ENCODE measurements around the gene NCOA5. TPM values are rescaled to one million over a fixed set of nuclear protein-coding genes. Genes with fewer than 3 reads are reported as not detected.
A peak's percentile ranks its signal among the peaks of the same experiment; 100 is the strongest.

NCOA5 gene
- polyA plus RNA-seq, 2 donors: 8.6 to 10.7 TPM

- no peaks in the 10 kb centered on the region for H3K27me3 ChIP-seq (ENCODE audit: control insufficient read depth in 1 of 2, insufficient read depth in 2 of 2, low read length in 2 of 2)
Measured at GRCh38 chr20:46057856-46058598, 31.7 kb downstream of the NCOA5 start.

GRCh38 chr20:46056970-46057855 is 32.5 kb downstream of the NCOA5 start:
- Histone ChIP-seq H3K4me3 (ENCODE audit: low read depth in 1 of 2, low read length in 2 of 2) (no peak overlapping the region), H3K36me3 (ENCODE audit: control insufficient read depth in 2 of 2, insufficient read depth in 2 of 2, low read length in 1 of 2) (peaks cover 9% of the 10 kb centered on the region in 2 donors), H3K9me3 (ENCODE audit: control insufficient read depth in 2 of 2, insufficient read depth in 1 of 2, low read depth in 1 of 2, low read length in 1 of 2) (no peaks in the 10 kb centered on the region), H3K27ac (ENCODE audit: low read depth in 2 of 2, low read length in 1 of 2) (no peak overlapping the region), H3K27me3 (ENCODE audit: control insufficient read depth in 1 of 2, insufficient read depth in 2 of 2, low read length in 2 of 2) (no peaks in the 10 kb centered on the region), H3K4me1 (ENCODE audit: control insufficient read depth in 2 of 2, insufficient read depth in 2 of 2, low read length in 1 of 2) (peaks cover 7 to 14% of the 10 kb centered on the region in 2 donors)
- WGBS, 2 donors: 20 to 28% methylated on average over 56 to 65 of the region's 65 CpGs

More at GRCh38 chr20:46057856-46058598, 31.7 kb downstream of the NCOA5 start:
- H3K9me3 ChIP-seq (ENCODE audit: control insufficient read depth in 2 of 2, insufficient read depth in 1 of 2, low read depth in 1 of 2, low read length in 1 of 2): no peaks in the 10 kb centered on the region
- H3K27ac ChIP-seq (ENCODE audit: low read depth in 2 of 2, low read length in 1 of 2): no peak overlapping the region
- peaks cover 15 to 16% of the 10 kb centered on the region in 2 donors for H3K36me3 ChIP-seq (ENCODE audit: control insufficient read depth in 2 of 2, insufficient read depth in 2 of 2, low read length in 1 of 2)
- 10 to 20% methylated on average over 61 to 66 of the region's 66 CpGs for WGBS, 2 donors
- peaks cover 7 to 14% of the 10 kb centered on the region in 2 donors for H3K4me1 ChIP-seq (ENCODE audit: control insufficient read depth in 2 of 2, insufficient read depth in 2 of 2, low read length in 1 of 2)
- peak overlapping the region in 1 of 2 donors; percentile 27 for H3K4me3 ChIP-seq (ENCODE audit: low read depth in 1 of 2, low read length in 2 of 2)

- H3K4me1 ChIP-seq (ENCODE audit: control insufficient read depth in 2 of 2, insufficient read depth in 2 of 2, low read length in 1 of 2): peaks cover 6 to 14% of the 10 kb centered on the region in 2 donors
- H3K36me3 ChIP-seq (ENCODE audit: control insufficient read depth in 2 of 2, insufficient read depth in 2 of 2, low read length in 1 of 2): peaks cover 0 to 4% of the 10 kb centered on the region in 2 donors
- H3K9me3 ChIP-seq (ENCODE audit: control insufficient read depth in 2 of 2, insufficient read depth in 1 of 2, low read depth in 1 of 2, low read length in 1 of 2): no peaks in the 10 kb centered on the region
- H3K27me3 ChIP-seq (ENCODE audit: control insufficient read depth in 1 of 2, insufficient read depth in 2 of 2, low read length in 2 of 2): no peaks in the 10 kb centered on the region
- H3K27ac ChIP-seq (ENCODE audit: low read depth in 2 of 2, low read length in 1 of 2): no peak overlapping the region
- H3K4me3 ChIP-seq (ENCODE audit: low read depth in 1 of 2, low read length in 2 of 2): peak overlapping the region in 1 of 2 donors; percentile 0
- 75 to 82% methylated on average over 15 of the region's 15 CpGs for WGBS, 2 donors
Measured at GRCh38 chr20:46056027-46056833, 33.5 kb downstream of the NCOA5 start.

GRCh38 chr20:46055269-46055668 is 34.5 kb downstream of the NCOA5 start:
- H3K27ac ChIP-seq (ENCODE audit: low read depth in 2 of 2, low read length in 1 of 2): no peak overlapping the region
- no peaks in the 10 kb centered on the region for H3K9me3 ChIP-seq (ENCODE audit: control insufficient read depth in 2 of 2, insufficient read depth in 1 of 2, low read depth in 1 of 2, low read length in 1 of 2)
- H3K4me1 ChIP-seq (ENCODE audit: control insufficient read depth in 2 of 2, insufficient read depth in 2 of 2, low read length in 1 of 2): peaks cover 6 to 14% of the 10 kb centered on the region in 2 donors
- no peak overlapping the region for H3K4me3 ChIP-seq (ENCODE audit: low read depth in 1 of 2, low read length in 2 of 2)
- WGBS, 2 donors: 34 to 50% methylated on average over 1 of the region's 1 CpG
- no peaks in the 10 kb centered on the region for H3K27me3 ChIP-seq (ENCODE audit: control insufficient read depth in 1 of 2, insufficient read depth in 2 of 2, low read length in 2 of 2)
- H3K36me3 ChIP-seq (ENCODE audit: control insufficient read depth in 2 of 2, insufficient read depth in 2 of 2, low read length in 1 of 2): peaks cover 0 to 2% of the 10 kb centered on the region in 2 donors

GRCh38 chr20:46054606-46055005 is 35.2 kb downstream of the NCOA5 start:
- WGBS, 2 donors: 43 to 50% methylated on average over 6 of the region's 6 CpGs
- Histone ChIP-seq H3K36me3 (ENCODE audit: control insufficient read depth in 2 of 2, insufficient read depth in 2 of 2, low read length in 1 of 2) (no peaks in the 10 kb centered on the region), H3K4me1 (ENCODE audit: control insufficient read depth in 2 of 2, insufficient read depth in 2 of 2, low read length in 1 of 2) (peaks cover 6 to 14% of the 10 kb centered on the region in 2 donors), H3K4me3 (ENCODE audit: low read depth in 1 of 2, low read length in 2 of 2) (no peak overlapping the region), H3K27me3 (ENCODE audit: control insufficient read depth in 1 of 2, insufficient read depth in 2 of 2, low read length in 2 of 2) (no peaks in the 10 kb centered on the region), H3K27ac (ENCODE audit: low read depth in 2 of 2, low read length in 1 of 2) (no peak overlapping the region), H3K9me3 (ENCODE audit: control insufficient read depth in 2 of 2, insufficient read depth in 1 of 2, low read depth in 1 of 2, low read length in 1 of 2) (no peaks in the 10 kb centered on the region)

GRCh38 chr20:46053416-46053815 is 36.3 kb downstream of the NCOA5 start:
- no peaks in the 10 kb centered on the region for H3K27me3 ChIP-seq (ENCODE audit: control insufficient read depth in 1 of 2, insufficient read depth in 2 of 2, low read length in 2 of 2)
- H3K4me1 ChIP-seq (ENCODE audit: control insufficient read depth in 2 of 2, insufficient read depth in 2 of 2, low read length in 1 of 2): peaks cover 5 to 10% of the 10 kb centered on the region in 2 donors
- no peak overlapping the region for H3K27ac ChIP-seq (ENCODE audit: low read depth in 2 of 2, low read length in 1 of 2)
- no peaks in the 10 kb centered on the region for H3K9me3 ChIP-seq (ENCODE audit: control insufficient read depth in 2 of 2, insufficient read depth in 1 of 2, low read depth in 1 of 2, low read length in 1 of 2)
- 83 to 92% methylated on average over 8 of the region's 8 CpGs for WGBS, 2 donors
- H3K36me3 ChIP-seq (ENCODE audit: control insufficient read depth in 2 of 2, insufficient read depth in 2 of 2, low read length in 1 of 2): no peaks in the 10 kb centered on the region
- H3K4me3 ChIP-seq (ENCODE audit: low read depth in 1 of 2, low read length in 2 of 2): no peak overlapping the region

- Histone ChIP-seq H3K27ac (ENCODE audit: low read depth in 2 of 2, low read length in 1 of 2) (no peak overlapping the region), H3K27me3 (ENCODE audit: control insufficient read depth in 1 of 2, insufficient read depth in 2 of 2, low read length in 2 of 2) (no peaks in the 10 kb centered on the region), H3K4me3 (ENCODE audit: low read depth in 1 of 2, low read length in 2 of 2) (no peak overlapping the region), H3K36me3 (ENCODE audit: control insufficient read depth in 2 of 2, insufficient read depth in 2 of 2, low read length in 1 of 2) (no peaks in the 10 kb centered on the region), H3K4me1 (ENCODE audit: control insufficient read depth in 2 of 2, insufficient read depth in 2 of 2, low read length in 1 of 2) (no peaks in the 10 kb centered on the region), H3K9me3 (ENCODE audit: control insufficient read depth in 2 of 2, insufficient read depth in 1 of 2, low read depth in 1 of 2, low read length in 1 of 2) (no peaks in the 10 kb centered on the region)
- whole genome bisulfite sequencing, 2 donors: 66 to 68% methylated on average over 19 of the region's 19 CpGs
Measured at GRCh38 chr20:46051556-46052308, 38.0 kb downstream of the NCOA5 start.

- Histone ChIP-seq H3K4me3 (ENCODE audit: low read depth in 1 of 2, low read length in 2 of 2) (no peak overlapping the region), H3K27me3 (ENCODE audit: control insufficient read depth in 1 of 2, insufficient read depth in 2 of 2, low read length in 2 of 2) (no peaks in the 10 kb centered on the region), H3K27ac (ENCODE audit: low read depth in 2 of 2, low read length in 1 of 2) (no peak overlapping the region), H3K36me3 (ENCODE audit: control insufficient read depth in 2 of 2, insufficient read depth in 2 of 2, low read length in 1 of 2) (no peaks in the 10 kb centered on the region), H3K9me3 (ENCODE audit: control insufficient read depth in 2 of 2, insufficient read depth in 1 of 2, low read depth in 1 of 2, low read length in 1 of 2) (no peaks in the 10 kb centered on the region), H3K4me1 (ENCODE audit: control insufficient read depth in 2 of 2, insufficient read depth in 2 of 2, low read length in 1 of 2) (no peaks in the 10 kb centered on the region)
Measured at GRCh38 chr20:46050885-46051284, 38.9 kb downstream of the NCOA5 start.
